ENCODE results near the gene FAM168B.

FAM168B gene

GRCh38 chr2:131016826-131017741 is 76.2 kb downstream of the FAM168B start:
- peak; percentile 14 for DNase-seq

- DNase-seq, result no peak
Measured at GRCh38 chr2:131015764-131016163, 77.5 kb downstream of the FAM168B start.

GRCh38 chr2:131014141-131014540 is 79.1 kb downstream of the FAM168B start:
- DNase-seq, result no peak

- no peak for DNase-seq
Measured at GRCh38 chr2:131011486-131011885, 81.8 kb downstream of the FAM168B start.

- no peak for DNase-seq
Measured at GRCh38 chr2:131010566-131010965, 82.7 kb downstream of the FAM168B start.

GRCh38 chr2:131009713-131010475 is 83.4 kb downstream of the FAM168B start:
- no peak for DNase-seq

- no peak for DNase-seq
Measured at GRCh38 chr2:131008967-131009366, 84.3 kb downstream of the FAM168B start.

- DNase-seq, result no peak
Measured at GRCh38 chr2:131006561-131006960, 86.7 kb downstream of the FAM168B start.

GRCh38 chr2:131005216-131005935 is 87.9 kb downstream of the FAM168B start:
- no peak for DNase-seq

GRCh38 chr2:131004446-131005209 is 88.6 kb downstream of the FAM168B start:
- DNase-seq, result no peak

- DNase-seq, result no peak
Measured at GRCh38 chr2:130998561-130998960, 94.7 kb downstream of the FAM168B start.

Measured in EL (cell line).